Fibroblast of the conjunctiva (primary cell): ENCODE measurements around the gene HS3ST3B1.

Source experiments
- DNase-seq: peaks from one replicate; pipeline ENCODE4 v3.0.0-alpha.2; 2010; ENCODE audit warnings: low read depth

Gene HS3ST3B1

GRCh38 chr17:14321476-14321949, 20.6 kb downstream of the HS3ST3B1 start:
- no peak for DNase-seq

- DNase-seq, result no peak
Observed at GRCh38 chr17:14321980-14322776, 21.3 kb downstream of the HS3ST3B1 start.

GRCh38 chr17:14323522-14323981, 22.7 kb downstream of the HS3ST3B1 start:
- no peak for DNase-seq

- no peak for DNase-seq
Observed at GRCh38 chr17:14325618-14326167, 24.8 kb downstream of the HS3ST3B1 start.

- DNase-seq, result no peak
Observed at GRCh38 chr17:14329900-14330491, 29.1 kb downstream of the HS3ST3B1 start.

- peak; percentile 86 for DNase-seq
Observed at GRCh38 chr17:14330492-14330962, 29.6 kb downstream of the HS3ST3B1 start.

GRCh38 chr17:14331225-14331981, 30.5 kb downstream of the HS3ST3B1 start:
- DNase-seq, result no peak

GRCh38 chr17:14331982-14332298, 31.1 kb downstream of the HS3ST3B1 start:
- no peak for DNase-seq

- DNase-seq, result no peak
Observed at GRCh38 chr17:14332331-14332730, 31.4 kb downstream of the HS3ST3B1 start.

- DNase-seq, result no peak
Observed at GRCh38 chr17:14333506-14333905, 32.6 kb downstream of the HS3ST3B1 start.

GRCh38 chr17:14334276-14334840, 33.5 kb downstream of the HS3ST3B1 start:
- DNase-seq, result no peak

- no peak for DNase-seq
Observed at GRCh38 chr17:14334919-14335318, 34.0 kb downstream of the HS3ST3B1 start.

- no peak for DNase-seq
Observed at GRCh38 chr17:14336418-14336817, 35.5 kb downstream of the HS3ST3B1 start.

- no peak for DNase-seq
Observed at GRCh38 chr17:14337596-14338079, 36.8 kb downstream of the HS3ST3B1 start.

GRCh38 chr17:14340857-14341754, 40.2 kb downstream of the HS3ST3B1 start:
- DNase-seq, result no peak

- no peak for DNase-seq
Observed at GRCh38 chr17:14341866-14342265, 41.0 kb downstream of the HS3ST3B1 start.

GRCh38 chr17:14346801-14347200, 45.9 kb downstream of the HS3ST3B1 start:
- no peak for DNase-seq

GRCh38 chr17:14351493-14351892, 50.6 kb downstream of the HS3ST3B1 start:
- no peak for DNase-seq

- DNase-seq, result no peak
Observed at GRCh38 chr17:14352136-14352535, 51.3 kb downstream of the HS3ST3B1 start.

GRCh38 chr17:14353861-14354474, 53.1 kb downstream of the HS3ST3B1 start:
- DNase-seq, result no peak
